LNCaP clone FGC (cell line): ENCODE data around the gene COLQ.
A peak's percentile ranks its signal among the peaks of the same experiment; 100 is the strongest.

Experiments used
- DNase-seq: peaks from one replicate; pipeline ENCODE4 v3.0.0-alpha.2; 2011; ENCODE audit warnings: low read depth
- H3K4me3 ChIP-seq: 2 replicates; pipeline ENCODE4 v1.5.1; 2011; ENCODE audit warnings: mild to moderate bottlenecking, low read depth, low read length, control low read depth
- CTCF ChIP-seq: IDR thresholded peaks from 2 replicates; pipeline ENCODE4 v1.5.1; 2012; ENCODE audit warnings: mild to moderate bottlenecking; ENCODE audit not compliant: control insufficient read depth, insufficient read depth; ENCODE audit errors: extremely low read depth

Gene COLQ

GRCh38 chr3:15475161-15475560 lies 46.3 kb downstream of the COLQ start:
- no peak for DNase-seq
- TF ChIP-seq CTCF = no peak
- H3K4me3 ChIP-seq = no peak overlapping the region

DNA sequence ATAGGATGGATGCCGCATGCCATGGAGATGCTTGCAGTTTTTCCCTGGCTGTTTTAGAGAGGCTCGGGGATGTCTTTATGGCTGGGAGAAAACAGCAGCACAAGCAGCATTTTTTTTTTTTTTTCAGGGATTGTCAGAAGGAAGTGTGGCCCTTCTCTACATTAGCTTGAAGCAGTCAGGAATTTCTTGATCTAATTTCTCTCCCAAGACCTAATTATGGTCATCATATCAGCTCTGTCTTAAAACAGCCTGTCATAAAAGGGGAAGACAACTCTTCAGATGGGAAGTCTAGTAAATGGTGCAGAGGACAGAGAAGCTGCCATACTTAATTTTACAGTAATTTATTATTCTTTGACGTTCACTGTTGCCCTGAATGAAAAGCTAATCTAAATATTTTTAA lies 49.6 kb downstream of the COLQ start:
- H3K4me3 ChIP-seq = no peak overlapping the region
- TF ChIP-seq CTCF = no peak
- DNase-seq = no peak

GRCh38 chr3:15470849-15471248 lies 50.7 kb downstream of the COLQ start:
- no peak for DNase-seq
- no peak for TF ChIP-seq CTCF

DNA sequence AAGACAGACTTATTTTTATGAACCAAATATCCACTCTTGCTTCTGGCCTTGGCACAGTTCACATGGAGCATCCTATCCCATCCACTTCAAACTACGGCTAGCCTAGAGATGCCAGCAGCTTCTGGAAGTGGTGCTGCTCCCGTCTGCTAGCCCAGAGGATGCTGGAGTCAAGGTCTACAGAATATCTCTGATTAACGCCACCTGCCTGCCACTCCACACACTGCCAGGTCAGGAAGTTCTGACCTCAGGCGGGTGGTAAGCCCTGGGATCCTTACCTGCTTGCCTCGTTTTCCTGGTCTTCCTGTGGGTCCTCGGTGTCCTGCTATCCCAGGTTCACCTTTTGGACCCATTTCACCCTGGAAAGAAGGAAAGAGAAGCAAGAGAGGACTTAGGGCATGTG lies 51.2 kb downstream of the COLQ start:
- TF ChIP-seq CTCF = 0 out of 2 replicates have a peak, but pooled peaks have one; percentile 6
- no peak overlapping the region for H3K4me3 ChIP-seq
- no peak for DNase-seq

More at GRCh38 chr3:15470849-15471248, 50.7 kb downstream of the COLQ start:
- no peak overlapping the region for H3K4me3 ChIP-seq

DNA sequence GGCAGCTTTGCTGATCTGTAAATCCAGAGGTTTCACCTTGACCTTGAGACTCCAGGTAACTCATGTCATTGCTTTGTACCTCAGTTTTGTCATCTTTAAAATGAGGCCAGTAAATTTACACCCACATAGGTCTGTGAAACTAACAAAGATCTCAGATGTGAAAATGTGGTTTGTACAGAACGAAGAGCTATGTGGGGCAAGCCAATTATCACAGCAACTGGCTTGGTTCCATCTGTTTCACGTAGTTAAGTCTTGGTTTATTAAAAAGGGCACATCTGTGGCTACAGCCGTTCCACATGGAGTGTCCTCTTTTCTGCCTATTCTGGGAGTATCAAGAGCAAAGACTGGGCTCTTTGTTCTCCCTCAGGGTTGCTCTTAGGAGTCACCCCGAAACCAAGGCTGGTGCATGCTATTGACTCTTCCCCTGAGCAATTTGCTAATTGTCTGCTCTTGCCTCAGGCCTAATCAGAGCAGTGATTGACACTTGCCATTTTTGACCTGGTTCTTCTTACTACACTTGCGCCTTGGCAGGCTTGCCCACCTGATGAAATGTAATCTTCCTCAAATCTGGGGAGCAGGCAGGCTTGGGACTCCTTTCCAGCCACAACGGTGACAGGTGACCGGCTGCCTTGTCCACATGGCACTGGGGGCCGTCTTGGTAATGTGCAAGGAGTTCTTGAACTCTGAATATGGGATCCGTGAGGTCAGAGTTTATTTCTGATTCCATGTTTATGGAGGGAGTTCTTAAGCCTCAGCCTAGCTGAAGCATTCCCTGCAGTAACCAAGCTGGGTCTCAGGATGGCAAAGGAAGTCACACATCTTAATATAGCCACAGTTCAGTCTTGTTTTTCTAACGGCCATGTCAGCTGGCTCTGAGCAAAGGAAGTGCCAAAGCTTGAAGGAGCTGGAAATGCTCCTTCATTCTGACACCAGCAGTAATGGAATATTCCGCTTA lies 54.0 kb downstream of the COLQ start:
- no peak for DNase-seq
- H3K4me3 ChIP-seq = no peak overlapping the region
- no peak for TF ChIP-seq CTCF

GRCh38 chr3:15465876-15466585 lies 55.5 kb downstream of the COLQ start:
- no peak for TF ChIP-seq CTCF
- DNase-seq = no peak
- no peak overlapping the region for H3K4me3 ChIP-seq
